GM21528 (cell line): ENCODE results near the gene PAFAH1B1.
"Not testable (repeated sequence)": the region's sequence is repeated elsewhere in the genome, so short reads cannot be mapped to it uniquely, and the experiment has no call there.

ENCODE experiments used
- ATAC-seq: cut with Tn5 transposase; IDR thresholded peaks from one replicate; pipeline ENCODE4 v1.9.1; 2021; ENCODE audit warnings: mild to moderate bottlenecking, moderate library complexity; ENCODE audit not compliant: unreplicated experiment, low FRiP score

Gene PAFAH1B1

GRCh38 chr17:2593821-2594721 lies 617 bp downstream of the PAFAH1B1 start:
- peak; percentile 56 for ATAC-seq

GRCh38 chr17:2594722-2595599 lies 1.5 kb downstream of the PAFAH1B1 start:
- ATAC-seq, result no peak

- no peak for ATAC-seq
Measured at GRCh38 chr17:2595716-2596115, 2.3 kb downstream of the PAFAH1B1 start.

GRCh38 chr17:2598166-2598565 lies 4.7 kb downstream of the PAFAH1B1 start:
- ATAC-seq, result no peak

- no peak for ATAC-seq
Measured at GRCh38 chr17:2602597-2603017, 9.2 kb downstream of the PAFAH1B1 start.

- no peak for ATAC-seq
Measured at GRCh38 chr17:2608350-2608913, 15.0 kb downstream of the PAFAH1B1 start.

GRCh38 chr17:2609091-2609490 lies 15.6 kb downstream of the PAFAH1B1 start:
- no peak for ATAC-seq

GRCh38 chr17:2610195-2611175 lies 17.0 kb downstream of the PAFAH1B1 start:
- no peak for ATAC-seq

GRCh38 chr17:2611627-2612026 lies 18.2 kb downstream of the PAFAH1B1 start:
- no peak for ATAC-seq

GRCh38 chr17:2612630-2613029 lies 19.2 kb downstream of the PAFAH1B1 start:
- no peak for ATAC-seq

GRCh38 chr17:2613089-2613808 lies 19.8 kb downstream of the PAFAH1B1 start:
- ATAC-seq, result no peak

GRCh38 chr17:2615882-2616281 lies 22.4 kb downstream of the PAFAH1B1 start:
- no peak for ATAC-seq

- no peak for ATAC-seq
Measured at GRCh38 chr17:2621241-2621640, 27.8 kb downstream of the PAFAH1B1 start.

- not testable (repeated sequence) for ATAC-seq
Measured at GRCh38 chr17:2621951-2622405, 28.5 kb downstream of the PAFAH1B1 start.

- ATAC-seq, result not testable (repeated sequence)
Measured at GRCh38 chr17:2622721-2623301, 29.4 kb downstream of the PAFAH1B1 start.

GRCh38 chr17:2624292-2624731 lies 30.9 kb downstream of the PAFAH1B1 start:
- ATAC-seq, result no peak

GRCh38 chr17:2626626-2627219 lies 33.3 kb downstream of the PAFAH1B1 start:
- ATAC-seq, result not testable (repeated sequence)

GRCh38 chr17:2628922-2629321 lies 35.5 kb downstream of the PAFAH1B1 start:
- ATAC-seq, result not testable (repeated sequence)
